H9 (cell line): ENCODE data around the gene TAOK3. TPM values are rescaled to one million over a fixed set of nuclear protein-coding genes. Genes with fewer than 3 reads are reported as not detected.

ENCODE experiments used
- DNase-seq: peaks from one replicate; pipeline ENCODE4 v3.0.0-alpha.2; 2017
- H2AFZ ChIP-seq: one replicate; pipeline ENCODE4 v1.6.1; 2013; ENCODE audit warnings: mild to moderate bottlenecking, low read length, control low read depth, moderate library complexity
- H2AK5ac ChIP-seq: 2 replicates; pipeline ENCODE4 v1.6.1; 2013; ENCODE audit warnings: low read length, control low read depth, mixed read lengths; ENCODE audit not compliant: insufficient read length
- H2BK120ac ChIP-seq: one replicate; pipeline ENCODE4 v1.6.1; 2013; ENCODE audit warnings: low read depth, mild to moderate bottlenecking, low read length, control low read depth, inconsistent platforms; ENCODE audit not compliant: poor library complexity, severe bottlenecking
- H2BK12ac ChIP-seq: 2 replicates; pipeline ENCODE4 v1.6.1; 2013; ENCODE audit warnings: low read length, control low read depth, mixed read lengths, low read depth; ENCODE audit not compliant: insufficient read length
- H2BK15ac ChIP-seq: 2 replicates; pipeline ENCODE4 v1.6.1; 2013; ENCODE audit warnings: low read depth, low read length, control low read depth
- H2BK20ac ChIP-seq: one replicate; pipeline ENCODE4 v1.6.1; 2013; ENCODE audit warnings: low read depth, mild to moderate bottlenecking, low read length, control low read depth, inconsistent platforms; ENCODE audit not compliant: poor library complexity, severe bottlenecking
- H2BK5ac ChIP-seq: 2 replicates; pipeline ENCODE4 v1.6.1; 2013; ENCODE audit warnings: low read length, control low read depth, mixed read lengths; ENCODE audit not compliant: insufficient read length
- H3K14ac ChIP-seq: 2 replicates; pipeline ENCODE4 v1.6.1; 2013; ENCODE audit warnings: low read length, control low read depth; ENCODE audit not compliant: insufficient read depth
- H3K18ac ChIP-seq: 2 replicates; pipeline ENCODE4 v1.6.1; 2013; ENCODE audit warnings: low read depth, mild to moderate bottlenecking, mixed read lengths, low read length, control low read depth; ENCODE audit not compliant: insufficient read length
- H3K23ac ChIP-seq: 2 replicates; pipeline ENCODE4 v1.6.1; 2013; ENCODE audit warnings: low read length, control low read depth, mixed read lengths, low read depth; ENCODE audit not compliant: insufficient read length
- H3K23me2 ChIP-seq: 2 replicates; pipeline ENCODE4 v1.6.1; 2013; ENCODE audit warnings: low read depth, mild to moderate bottlenecking, mixed read lengths, low read length, control low read depth; ENCODE audit not compliant: insufficient read length, poor library complexity, severe bottlenecking
- H3K27ac ChIP-seq: 2 replicates; pipeline ENCODE4 v1.5.1; 2013; ENCODE audit warnings: low read length, control low read depth, mixed read lengths, low read depth; ENCODE audit not compliant: insufficient read length
- H3K27me3 ChIP-seq: 2 replicates; pipeline ENCODE4 v1.6.1; 2013; ENCODE audit warnings: low read length, control low read depth, inconsistent platforms; ENCODE audit not compliant: insufficient read depth
- H3K4ac ChIP-seq: 2 replicates; pipeline ENCODE4 v1.6.1; 2013; ENCODE audit warnings: low read depth, mild to moderate bottlenecking, control low read depth, inconsistent platforms, low read length, moderate library complexity
- H3K4me1 ChIP-seq: 2 replicates; pipeline ENCODE4 v1.6.1; 2013; ENCODE audit warnings: low read length, control low read depth, inconsistent platforms; ENCODE audit not compliant: insufficient read depth
- H3K4me2 ChIP-seq: 2 replicates; pipeline ENCODE4 v1.6.1; 2013; ENCODE audit warnings: low read length, control low read depth, mixed read lengths; ENCODE audit not compliant: insufficient read length, insufficient read depth
- H3K56ac ChIP-seq: 2 replicates; pipeline ENCODE4 v1.6.1; 2013; ENCODE audit warnings: low read depth, mild to moderate bottlenecking, mixed read lengths, low read length, control low read depth; ENCODE audit not compliant: insufficient read length
- H3K79me1 ChIP-seq: 2 replicates; pipeline ENCODE4 v1.6.1; 2013; ENCODE audit warnings: low read depth, mild to moderate bottlenecking, moderate library complexity, low read length, control low read depth, inconsistent platforms; ENCODE audit not compliant: insufficient read depth, poor library complexity, severe bottlenecking
- H3K79me2 ChIP-seq: 2 replicates; pipeline ENCODE4 v1.6.1; 2013; ENCODE audit warnings: low read length, control low read depth, inconsistent platforms; ENCODE audit not compliant: insufficient read depth
- H3K9ac ChIP-seq: 2 replicates; pipeline ENCODE4 v1.6.1; 2013; ENCODE audit warnings: low read length, control low read depth, mixed read lengths; ENCODE audit not compliant: insufficient read length; ENCODE audit errors: extremely low read depth
- H3K9me3 ChIP-seq: one replicate; pipeline ENCODE4 v1.6.1; 2013; ENCODE audit warnings: low read depth, low read length, inconsistent platforms; ENCODE audit not compliant: control insufficient read depth
- H3T11ph ChIP-seq: one replicate; pipeline ENCODE4 v1.6.1; 2013; ENCODE audit warnings: mild to moderate bottlenecking, low read length, control low read depth, inconsistent platforms
- H4K20me1 ChIP-seq: one replicate; pipeline ENCODE4 v1.6.1; 2013; ENCODE audit not compliant: control insufficient read depth, insufficient read length, insufficient read depth
- H4K5ac ChIP-seq: 2 replicates; pipeline ENCODE4 v1.6.1; 2013; ENCODE audit warnings: low read depth, mild to moderate bottlenecking, mixed read lengths, low read length, control low read depth; ENCODE audit not compliant: insufficient read length
- H4K8ac ChIP-seq: replicated peaks from 2 replicates; pipeline ENCODE4 v1.6.1; 2013; ENCODE audit warnings: low read length, control low read depth, mixed read lengths, low read depth; ENCODE audit not compliant: insufficient read length
- H4K91ac ChIP-seq: 2 replicates; pipeline ENCODE4 v1.6.1; 2013; ENCODE audit warnings: low read depth, mild to moderate bottlenecking, moderate library complexity, mixed read lengths, low read length, control low read depth; ENCODE audit not compliant: insufficient read length
- H3K27ac Mint-ChIP-seq, 3 experiments: 2 replicates in 2 of 3; 3 replicates in 1 of 3; pipeline ENCODE4 v1.8.0; 2020 to 2021; ENCODE audit warnings: mixed read lengths in 3 of 3, mild to moderate bottlenecking in 1 of 3, moderate library complexity in 1 of 3
- H3K27me3 Mint-ChIP-seq: 2 replicates; pipeline ENCODE4 v1.8.0; 2021; ENCODE audit warnings: low read depth, mild to moderate bottlenecking, moderate library complexity, mixed read lengths
- H3K36me3 Mint-ChIP-seq, 3 experiments: 2 replicates in 2 of 3; 3 replicates in 1 of 3; pipeline ENCODE4 v1.8.0; 2020 to 2021; ENCODE audit warnings: low read depth in 3 of 3, mixed read lengths in 3 of 3; ENCODE audit not compliant: insufficient read depth in 1 of 3
- H3K4me1 Mint-ChIP-seq, 2 experiments: 2 replicates each; pipeline ENCODE4 v1.8.0; 2020; ENCODE audit warnings: mixed read lengths in 2 of 2
- H3K4me3 Mint-ChIP-seq, 2 experiments: 2 replicates in 1 of 2; 3 replicates in 1 of 2; pipeline ENCODE4 v1.8.0; 2020 to 2021; ENCODE audit warnings: mild to moderate bottlenecking in 2 of 2, mixed read lengths in 2 of 2, moderate library complexity in 1 of 2
- H3K9me3 Mint-ChIP-seq, 2 experiments: 2 replicates in 1 of 2; 3 replicates in 1 of 2; pipeline ENCODE4 v1.8.0; 2020; ENCODE audit warnings: mild to moderate bottlenecking in 2 of 2, mixed read lengths in 2 of 2, moderate library complexity in 1 of 2
- CTCF ChIP-seq: fragments of 200-600 bp; sonication (generic); conservative IDR thresholded peaks from 3 replicates; pipeline ENCODE4 v1.8.0; 2021; ENCODE audit warnings: antibody characterized with exemption, mild to moderate bottlenecking
- WGBS: extraction: QIAGEN DNeasy Blood & Tissue Kit; methylation state at CpG from one replicate; pipeline ENCODE4 v1.1.7; 2013; ENCODE audit warnings: missing lambda C conversion rate, low lambda C conversion rate, mixed read lengths; ENCODE audit not compliant: insufficient read length; ENCODE audit errors: extremely low coverage; 5-methylcytosine and 5-hydroxymethylcytosine counted together
- total RNA-seq: library from RNA; stranded (reverse); gene quantifications from 2 replicates; pipeline ENCODE4 v1.2.1, GENCODE V29; 2021

The TAOK3 gene
- total RNA-seq, 1 experiment from 2014 or later = 5.2 TPM

- no peaks in the 10 kb centered on the region for H3K4me1 ChIP-seq
- H3K27me3 Mint-ChIP-seq = no peaks in the 10 kb centered on the region
- no peak overlapping the region for H2AK5ac ChIP-seq
- H4K8ac ChIP-seq = no peak overlapping the region
- no peaks in the 10 kb centered on the region for H3K36me3 Mint-ChIP-seq
- no peak overlapping the region for H3K4ac ChIP-seq
- WGBS = no CpG with 5 or more reads among the region's 1 CpG
- H2BK20ac ChIP-seq = no peak overlapping the region
- H3K79me1 ChIP-seq = no peaks in the 10 kb centered on the region
- H3K27me3 ChIP-seq = no peaks in the 10 kb centered on the region
- H3K4me3 Mint-ChIP-seq = no peak overlapping the region
- H2BK15ac ChIP-seq = no peak overlapping the region
- no peak overlapping the region for H3K23ac ChIP-seq
- H3K27ac Mint-ChIP-seq = no peak overlapping the region
- H3K9ac ChIP-seq = no peak overlapping the region
- no peaks in the 10 kb centered on the region for H4K20me1 ChIP-seq
- H3K79me2 ChIP-seq = no peaks in the 10 kb centered on the region
- DNase-seq = no peak
- no peak overlapping the region for H2AFZ ChIP-seq
- no peak overlapping the region for H4K5ac ChIP-seq
- H3T11ph ChIP-seq = no peak overlapping the region
- H3K14ac ChIP-seq = no peak overlapping the region
- no peak overlapping the region for H3K27ac ChIP-seq
- H3K9me3 ChIP-seq = no peaks in the 10 kb centered on the region
- TF ChIP-seq CTCF = no peak
- no peak overlapping the region for H3K18ac ChIP-seq
- H3K56ac ChIP-seq = no peak overlapping the region
- peaks cover 0 to 5% of the 10 kb centered on the region in 2 experiments; a peak in 1 of 5 replicates for H3K9me3 Mint-ChIP-seq
- H3K4me2 ChIP-seq = no peak overlapping the region
- no peak overlapping the region for H2BK5ac ChIP-seq
- H3K23me2 ChIP-seq = no peaks in the 10 kb centered on the region
- no peaks in the 10 kb centered on the region for H3K4me1 Mint-ChIP-seq
- no peak overlapping the region for H4K91ac ChIP-seq
- no peak overlapping the region for H2BK12ac ChIP-seq
- H2BK120ac ChIP-seq = no peak overlapping the region
Measured at GRCh38 chr12:118256352-118256751, 116.4 kb downstream of the TAOK3 start.
